Putamen (tissue), 1 donor: ENCODE measurements around the gene OR5H2.

Experiments
- DNase-seq: peaks from one replicate; pipeline ENCODE4 v3.0.0-alpha.2; 2016; ENCODE audit warnings: low spot score

Gene OR5H2

GRCh38 chr3:98331329-98331728 is 49.0 kb downstream of the OR5H2 start:
- no peak for DNase-seq
